Measurements from ENCODE around the gene SPEM2.

GRCh38 chr17:7414837-7415236 lies 10.6 kb upstream of the SPEM2 start:
- no peak for TF ChIP-seq POLR2AphosphoS5 (IDR thresholded peaks at IDR 0.05)
- TF ChIP-seq, protein P1, sequence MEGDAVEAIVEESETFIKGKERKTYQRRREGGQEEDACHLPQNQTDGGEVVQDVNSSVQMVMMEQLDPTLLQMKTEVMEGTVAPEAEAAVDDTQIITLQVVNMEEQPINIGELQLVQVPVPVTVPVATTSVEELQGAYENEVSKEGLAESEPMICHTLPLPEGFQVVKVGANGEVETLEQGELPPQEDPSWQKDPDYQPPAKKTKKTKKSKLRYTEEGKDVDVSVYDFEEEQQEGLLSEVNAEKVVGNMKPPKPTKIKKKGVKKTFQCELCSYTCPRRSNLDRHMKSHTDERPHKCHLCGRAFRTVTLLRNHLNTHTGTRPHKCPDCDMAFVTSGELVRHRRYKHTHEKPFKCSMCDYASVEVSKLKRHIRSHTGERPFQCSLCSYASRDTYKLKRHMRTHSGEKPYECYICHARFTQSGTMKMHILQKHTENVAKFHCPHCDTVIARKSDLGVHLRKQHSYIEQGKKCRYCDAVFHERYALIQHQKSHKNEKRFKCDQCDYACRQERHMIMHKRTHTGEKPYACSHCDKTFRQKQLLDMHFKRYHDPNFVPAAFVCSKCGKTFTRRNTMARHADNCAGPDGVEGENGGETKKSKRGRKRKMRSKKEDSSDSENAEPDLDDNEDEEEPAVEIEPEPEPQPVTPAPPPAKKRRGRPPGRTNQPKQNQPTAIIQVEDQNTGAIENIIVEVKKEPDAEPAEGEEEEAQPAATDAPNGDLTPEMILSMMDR (IDR thresholded peaks at IDR 0.05), result no peak

All from prostate gland (tissue), 2 donors.